Cardiac muscle cell (in vitro differentiated cells and primary cell): ENCODE data around the gene MED19. TPM values are rescaled to one million over a fixed set of nuclear protein-coding genes. Genes with fewer than 3 reads are reported as not detected.
A peak's percentile ranks its signal among the peaks of the same experiment; 100 is the strongest.
"Not testable (repeated sequence)": the region's sequence is repeated elsewhere in the genome, so short reads cannot be mapped to it uniquely, and the experiment has no call there.

Experiments used
- DNase-seq, 2 donors: peaks; one replicate each; pipeline versions ENCODE4 v3.0.0 to v3.0.0-alpha.2; 2010 to 2017; ENCODE audit warnings: low read depth in 1 of 2, low spot score in 1 of 2
- H3K27ac ChIP-seq: fragments of 200-600 bp; sonication (generic); 2 replicates; pipeline ENCODE4 v1.5.1; 2016
- H3K27me3 ChIP-seq: fragments of 200-600 bp; sonication (generic); 2 replicates; pipeline ENCODE4 v1.6.0; 2016; ENCODE audit warnings: control low read depth
- H3K36me3 ChIP-seq: fragments of 200-600 bp; sonication (generic); 2 replicates; pipeline ENCODE4 v1.5.1; 2016; ENCODE audit warnings: control low read depth
- H3K4me1 ChIP-seq: fragments of 200-600 bp; sonication (generic); 2 replicates; pipeline ENCODE4 v1.8.1; 2017; ENCODE audit warnings: low read depth, mild to moderate bottlenecking, mixed run types
- H3K4me3 ChIP-seq: fragments of 200-600 bp; sonication (generic); 2 replicates; pipeline ENCODE4 v1.5.1; 2016; ENCODE audit warnings: mild to moderate bottlenecking
- H3K9me3 ChIP-seq: fragments of 200-600 bp; sonication (generic); 2 replicates; pipeline ENCODE4 v1.5.1; 2017; ENCODE audit warnings: low read depth, mild to moderate bottlenecking, control low read depth
- polyA plus RNA-seq: library from polyadenylated mRNA; unstranded; fragments of >200 nt; fragmentation: Nextera tagmentation; extraction: Ambion mirVana; gene quantifications from 2 replicates; pipeline ENCODE4 v1.2.1, GENCODE V29; 2016
- total RNA-seq: library from RNA; depleted of rRNA; stranded (reverse); fragments of >200 nt; gene quantifications from 2 replicates; pipeline ENCODE4 v1.2.3, GENCODE V29; 2016
- TF ChIP-seq, protein P1 (sequence below): IDR thresholded peaks from 2 replicates; pipeline ENCODE4 v1.5.1; 2012; ENCODE audit warnings: low read depth, mild to moderate bottlenecking, low read length

MED19 gene
- total and polyA plus RNA-seq, 2 experiments from 2014 or later, result 20.2 to 37.0 TPM

DNA sequence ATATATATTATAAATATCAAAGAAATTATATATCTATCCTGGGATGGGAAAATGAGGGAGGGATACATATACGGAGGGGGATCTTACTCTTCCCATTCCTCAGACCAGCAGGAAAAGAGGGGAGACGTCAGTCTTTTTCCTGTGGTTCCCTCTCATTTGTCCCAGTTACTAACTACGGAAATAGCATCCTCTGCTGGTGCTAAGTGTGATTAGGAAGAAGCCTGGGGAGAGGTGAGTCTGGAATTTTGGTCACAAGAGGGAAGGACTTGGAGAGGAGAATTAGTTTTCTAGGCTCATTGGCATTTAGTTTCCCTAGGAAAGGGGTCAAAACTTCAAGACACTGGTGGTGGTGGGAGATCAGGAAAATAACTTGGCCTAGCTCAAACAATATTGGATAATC is 11.6 kb downstream of the MED19 start:
- Histone ChIP-seq H3K4me1 (no peaks in the 10 kb centered on the region), H3K4me3 (no peak overlapping the region), H3K36me3 (peaks cover 52% of the 10 kb centered on the region), H3K27me3 (no peaks in the 10 kb centered on the region), H3K27ac (no peak overlapping the region), H3K9me3 (no peaks in the 10 kb centered on the region)
- TF ChIP-seq, protein P1, sequence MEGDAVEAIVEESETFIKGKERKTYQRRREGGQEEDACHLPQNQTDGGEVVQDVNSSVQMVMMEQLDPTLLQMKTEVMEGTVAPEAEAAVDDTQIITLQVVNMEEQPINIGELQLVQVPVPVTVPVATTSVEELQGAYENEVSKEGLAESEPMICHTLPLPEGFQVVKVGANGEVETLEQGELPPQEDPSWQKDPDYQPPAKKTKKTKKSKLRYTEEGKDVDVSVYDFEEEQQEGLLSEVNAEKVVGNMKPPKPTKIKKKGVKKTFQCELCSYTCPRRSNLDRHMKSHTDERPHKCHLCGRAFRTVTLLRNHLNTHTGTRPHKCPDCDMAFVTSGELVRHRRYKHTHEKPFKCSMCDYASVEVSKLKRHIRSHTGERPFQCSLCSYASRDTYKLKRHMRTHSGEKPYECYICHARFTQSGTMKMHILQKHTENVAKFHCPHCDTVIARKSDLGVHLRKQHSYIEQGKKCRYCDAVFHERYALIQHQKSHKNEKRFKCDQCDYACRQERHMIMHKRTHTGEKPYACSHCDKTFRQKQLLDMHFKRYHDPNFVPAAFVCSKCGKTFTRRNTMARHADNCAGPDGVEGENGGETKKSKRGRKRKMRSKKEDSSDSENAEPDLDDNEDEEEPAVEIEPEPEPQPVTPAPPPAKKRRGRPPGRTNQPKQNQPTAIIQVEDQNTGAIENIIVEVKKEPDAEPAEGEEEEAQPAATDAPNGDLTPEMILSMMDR, result no peak
- no peak for DNase-seq

DNA sequence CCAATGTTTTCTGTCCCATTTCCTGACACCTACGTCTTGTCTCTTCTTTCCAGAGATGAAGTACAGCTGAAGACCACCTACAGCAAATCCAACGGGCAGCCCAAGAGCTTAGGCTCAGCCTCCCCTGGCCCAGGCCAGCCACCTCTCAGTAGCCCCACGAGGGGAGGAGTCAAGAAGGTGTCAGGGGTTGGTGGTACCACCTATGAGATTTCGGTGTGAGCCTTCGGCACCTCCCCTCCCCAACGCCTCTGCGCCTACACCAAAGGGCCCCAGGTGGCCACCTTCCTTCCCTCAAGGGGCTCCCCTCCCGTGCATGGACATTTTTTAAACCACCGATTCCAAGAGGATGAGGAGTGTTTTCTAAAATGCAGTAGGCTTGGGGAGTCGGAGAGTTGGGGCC is 12.2 kb downstream of the MED19 start:
- Histone ChIP-seq H3K27ac (no peak overlapping the region), H3K27me3 (no peaks in the 10 kb centered on the region), H3K36me3 (peaks cover 56% of the 10 kb centered on the region), H3K4me3 (no peak overlapping the region), H3K9me3 (no peaks in the 10 kb centered on the region), H3K4me1 (no peaks in the 10 kb centered on the region)
- no peak for DNase-seq
- TF ChIP-seq, protein P1, result no peak

DNA sequence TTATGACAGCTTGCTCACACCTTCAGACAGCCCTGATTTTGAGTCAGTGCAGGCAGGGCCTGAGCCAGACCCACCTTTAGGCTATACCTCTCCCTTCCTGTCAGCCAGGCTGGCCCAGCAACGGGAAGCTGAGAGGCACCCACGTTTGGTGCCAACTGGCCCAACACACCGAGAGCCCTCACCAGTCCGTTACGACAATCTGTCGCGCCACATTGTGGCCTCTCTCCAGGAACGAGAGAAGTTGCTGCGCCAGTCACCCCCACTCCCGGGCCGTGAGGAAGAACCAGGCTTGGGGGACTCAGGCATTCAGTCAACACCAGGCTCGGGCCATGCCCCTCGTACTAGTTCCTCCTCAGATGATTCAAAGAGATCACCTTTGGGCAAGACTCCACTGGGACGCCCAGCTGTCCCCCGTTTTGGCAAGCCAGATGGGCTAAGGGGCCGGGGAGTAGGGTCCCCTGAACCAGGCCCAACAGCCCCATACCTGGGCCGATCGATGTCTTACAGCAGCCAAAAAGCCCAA is 13.1 kb downstream of the MED19 start:
- Histone ChIP-seq H3K9me3 (no peaks in the 10 kb centered on the region), H3K4me1 (no peaks in the 10 kb centered on the region), H3K27me3 (no peaks in the 10 kb centered on the region), H3K27ac (no peak overlapping the region), H3K4me3 (no peak overlapping the region), H3K36me3 (peaks cover 65% of the 10 kb centered on the region)
- TF ChIP-seq, protein P1, result no peak
- DNase-seq, result no peak

DNA sequence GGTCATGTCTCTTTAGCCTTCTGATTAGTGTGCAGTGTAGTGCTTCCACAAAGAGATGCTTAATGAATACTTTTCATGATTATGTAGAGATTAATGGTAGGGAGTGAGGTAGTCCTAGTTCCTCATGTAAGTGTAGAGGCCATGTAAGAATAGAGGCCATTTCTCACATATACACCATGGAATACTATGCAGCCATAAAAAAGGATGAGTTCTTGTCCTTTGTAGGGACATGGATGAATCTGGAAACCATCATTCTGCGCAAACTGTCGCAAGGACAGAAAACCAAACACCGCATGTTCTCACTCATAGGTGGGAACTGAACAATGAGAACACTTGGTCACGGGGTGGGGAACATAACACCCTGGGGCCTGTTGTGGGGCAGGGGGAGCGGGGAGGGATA is 21.5 kb downstream of the MED19 start:
- H3K4me3 ChIP-seq, H3K27ac ChIP-seq, H3K27me3 ChIP-seq, H3K9me3 ChIP-seq, H3K4me1 ChIP-seq, DNase-seq: not testable (repeated sequence)
- peaks cover 65% of the 10 kb centered on the region for H3K36me3 ChIP-seq

DNA sequence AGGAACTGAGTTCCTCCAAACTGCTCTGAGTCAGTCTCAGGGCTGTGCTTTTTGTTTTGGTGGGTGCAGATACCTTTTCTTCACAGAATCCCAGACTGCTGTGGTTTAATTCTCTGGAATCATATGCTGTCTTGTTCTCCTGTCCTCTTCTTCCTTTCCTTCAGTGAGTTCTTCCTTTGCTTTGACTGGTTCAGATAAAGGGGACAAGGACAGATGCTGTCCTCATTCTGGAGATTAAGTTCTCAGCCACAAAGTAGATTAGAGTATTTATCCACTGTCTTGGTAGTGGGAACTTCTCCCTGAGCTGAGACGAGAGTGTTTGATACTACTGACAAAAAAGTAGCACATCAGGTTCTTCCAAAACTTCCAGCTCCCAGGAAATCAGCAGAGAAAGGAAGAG is 30.8 kb downstream of the MED19 start:
- H3K4me3 ChIP-seq, result no peak overlapping the region
- no peaks in the 10 kb centered on the region for H3K27me3 ChIP-seq
- no peak overlapping the region for H3K27ac ChIP-seq
- DNase-seq, result no peak
- H3K36me3 ChIP-seq, result peaks cover 17% of the 10 kb centered on the region
- TF ChIP-seq, protein P1, result no peak
- no peaks in the 10 kb centered on the region for H3K9me3 ChIP-seq
- H3K4me1 ChIP-seq, result no peaks in the 10 kb centered on the region

DNA sequence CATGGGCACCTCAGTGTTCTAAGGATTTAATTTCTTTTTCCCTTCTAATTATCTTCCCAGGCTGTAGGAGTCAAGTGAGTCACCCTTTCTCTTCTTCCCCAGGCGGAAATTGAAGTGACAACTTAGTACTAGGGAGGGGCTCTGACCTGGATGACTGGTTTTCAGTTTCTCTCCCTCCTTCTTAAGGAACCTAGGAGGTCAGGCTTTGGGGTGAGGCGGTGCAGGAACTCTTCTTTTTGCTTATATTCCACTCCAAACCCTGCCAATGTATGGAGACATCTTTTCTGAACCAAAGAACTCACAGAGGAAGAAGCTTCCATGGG is 31.5 kb downstream of the MED19 start:
- Histone ChIP-seq H3K36me3 (peaks cover 17% of the 10 kb centered on the region), H3K4me3 (no peak overlapping the region), H3K9me3 (no peaks in the 10 kb centered on the region), H3K27me3 (no peaks in the 10 kb centered on the region), H3K4me1 (no peaks in the 10 kb centered on the region), H3K27ac (no peak overlapping the region)
- peak in 1 of 2 donors; percentile 38 for DNase-seq
- TF ChIP-seq, protein P1, result no peak
